Ovary (tissue), 9 donors: ENCODE measurements around the gene ARFGEF3. TPM values are rescaled to one million over a fixed set of nuclear protein-coding genes. Genes with fewer than 3 reads are reported as not detected.

ENCODE experiments used
- DNase-seq, 5 donors: peaks; one replicate each; pipeline ENCODE4 v3.0.0-alpha.2; 2019 to 2020
- H3K27ac ChIP-seq, 2 donors: fragments of 200-600 bp; one replicate each; pipeline versions ENCODE4 v1.5.1 to v1.8.0; 2019 to 2022
- H3K27me3 ChIP-seq: fragments of 200-600 bp; one replicate; pipeline ENCODE4 v1.8.0; 2022
- H3K36me3 ChIP-seq: fragments of 200-600 bp; sonication (generic); one replicate; pipeline ENCODE4 v1.5.1; 2019
- H3K4me1 ChIP-seq: one replicate; pipeline ENCODE4 v1.8.1; 2013; ENCODE audit warnings: mild to moderate bottlenecking, moderate library complexity; ENCODE audit not compliant: insufficient read depth
- H3K4me3 ChIP-seq: fragments of 200-600 bp; sonication (generic); one replicate; pipeline ENCODE4 v1.5.1; 2017
- H3K9me3 ChIP-seq, 2 donors: fragments of 200-600 bp in 1 of 2; sonication (generic) in 1 of 2; one replicate each; pipeline versions ENCODE4 v1.5.1 to v1.8.1; 2013 to 2019; ENCODE audit warnings: mild to moderate bottlenecking in 1 of 2, moderate library complexity in 1 of 2
- CTCF ChIP-seq, 3 donors: fragments of 450-650 bp in 2 of 3; fragments of 200-600 bp in 1 of 3; IDR thresholded peaks; one replicate each; pipeline versions ENCODE4 v1.5.1 to v1.8.0; 2016 to 2022; ENCODE audit warnings: antibody characterized with exemption in 3 of 3, mild to moderate bottlenecking in 1 of 3
- EP300 ChIP-seq: sonication (generic); formaldehyde crosslinking; IDR thresholded peaks from one replicate; pipeline ENCODE4 v1.6.1; 2017; ENCODE audit warnings: antibody characterized with exemption
- POLR2A ChIP-seq: fragments of 450-650 bp; IDR thresholded peaks from one replicate; pipeline ENCODE4 v1.6.1; 2017; ENCODE audit warnings: antibody characterized with exemption, mild to moderate bottlenecking, moderate library complexity
- WGBS, 3 donors: extraction: QIAGEN DNeasy Blood & Tissue Kit in 1 of 3; methylation state at CpG; one replicate each; pipeline versions ENCODE4 v1.1.5 to v1.1.7; 2013 to 2017; 5-methylcytosine and 5-hydroxymethylcytosine counted together
- intact Hi-C, 4 donors: fragments of 100-400 bp; cut with DNase I; formaldehyde crosslinking; loops; one replicate each; pipeline versions ENCODE4 v1.11.0 to v1.15.1; 2022 to 2023
- polyA plus RNA-seq, 2 donors: library from polyadenylated mRNA; stranded (reverse); fragments of 200-250 nt in 1 of 2; fragments of 350-450 nt in 1 of 2; fragmentation: Illumina TruSeq in 1 of 2; extraction: RNeasy Lipid Tissue Mini Kit (QIAGEN cat#74804) in 1 of 2; gene quantifications; one replicate each; pipeline ENCODE4 v1.2.3, GENCODE V29; 2013 to 2014
- total RNA-seq, 7 donors: library from RNA; depleted of rRNA in 2 of 7; stranded (reverse); fragments of >200 nt in 2 of 7; fragmentation: NEBNext Ultra II Directional in 3 of 7; extraction: Animal tissue kit (Norgen Biotek cat#: 25700) in 3 of 7; gene quantifications; one replicate each; pipeline versions ENCODE4 v1.1.0 to v1.2.4, GENCODE V29; 2016 to 2023
- donor health status: DM: no; HTN: no; CAD: no; lungs with moderate emphysema.
- donor health status: DM: no; HTN: no; CAD: no.
- donor health status: Bipolar disorder and iron deficiency.
- donor health status: DM: yes; HTN: yes; CAD: no.
- donor health status: DM: no; HTN: no; CAD: no.
- donor health status: DM: yes; HTN: yes; CAD: no.

The ARFGEF3 gene
- total and polyA plus RNA-seq, 9 donors: 0.15 to 6.1 (median 0.72) TPM

- H3K4me1 ChIP-seq: no peaks in the 10 kb centered on the region
- no peak overlapping the region for H3K4me3 ChIP-seq
- no peak for DNase-seq
- H3K27me3 ChIP-seq: no peaks in the 10 kb centered on the region
- H3K27ac ChIP-seq: no peak overlapping the region
- no peaks in the 10 kb centered on the region for H3K36me3 ChIP-seq
- H3K9me3 ChIP-seq: no peaks in the 10 kb centered on the region
- TF ChIP-seq CTCF (IDR thresholded peaks at IDR 0.05) (no peak), EP300 (no peak), POLR2A (no peak)
- 89 to 100% (median 93%) methylated on average over 1 of the region's 1 CpG for WGBS, 3 donors
- intact Hi-C loops: no loop called here
These were observed 95.9 kb downstream of the ARFGEF3 start for GRCh38 chr6:138257638-138258040.

- H3K4me1 ChIP-seq: no peaks in the 10 kb centered on the region
- H3K27me3 ChIP-seq: no peaks in the 10 kb centered on the region
- no peaks in the 10 kb centered on the region for H3K36me3 ChIP-seq
- H3K27ac ChIP-seq: no peak overlapping the region
- no peaks in the 10 kb centered on the region for H3K9me3 ChIP-seq
- 93 to 95% (median 94%) methylated on average over 6 of the region's 6 CpGs for WGBS, 3 donors
- H3K4me3 ChIP-seq: no peak overlapping the region
- no peak for DNase-seq
- TF ChIP-seq CTCF (IDR thresholded peaks at IDR 0.05) (no peak), POLR2A (no peak), EP300 (no peak)
- intact Hi-C loops: no loop called here
These were observed 96.5 kb downstream of the ARFGEF3 start for GRCh38 chr6:138258197-138258596.

GRCh38 chr6:138258991-138259390, 97.3 kb downstream of the ARFGEF3 start:
- no peaks in the 10 kb centered on the region for H3K27me3 ChIP-seq
- no peaks in the 10 kb centered on the region for H3K9me3 ChIP-seq
- H3K36me3 ChIP-seq: no peaks in the 10 kb centered on the region
- TF ChIP-seq CTCF (IDR thresholded peaks at IDR 0.05) (no peak), POLR2A (no peak), EP300 (no peak)
- no peak for DNase-seq
- intact Hi-C loops: no loop called here
- H3K4me1 ChIP-seq: no peaks in the 10 kb centered on the region
- 56 to 72% (median 59%) methylated on average over 6 of the region's 6 CpGs for WGBS, 3 donors
- no peak overlapping the region for H3K27ac ChIP-seq
- H3K4me3 ChIP-seq: no peak overlapping the region

- 6 to 17% (median 11%) methylated on average over 2 of the region's 2 CpGs for WGBS, 3 donors
- intact Hi-C loops: no loop called here
- no peak overlapping the region for H3K4me3 ChIP-seq
- TF ChIP-seq EP300 (no peak), CTCF (IDR thresholded peaks at IDR 0.05) (no peak), POLR2A (no peak)
- H3K36me3 ChIP-seq: no peaks in the 10 kb centered on the region
- H3K9me3 ChIP-seq: no peaks in the 10 kb centered on the region
- no peak overlapping the region for H3K27ac ChIP-seq
- no peaks in the 10 kb centered on the region for H3K4me1 ChIP-seq
- DNase-seq: no peak
- no peaks in the 10 kb centered on the region for H3K27me3 ChIP-seq
These were observed 99.5 kb downstream of the ARFGEF3 start for GRCh38 chr6:138261116-138261780.
